ENCODE data around the gene ESR2.

DNA sequence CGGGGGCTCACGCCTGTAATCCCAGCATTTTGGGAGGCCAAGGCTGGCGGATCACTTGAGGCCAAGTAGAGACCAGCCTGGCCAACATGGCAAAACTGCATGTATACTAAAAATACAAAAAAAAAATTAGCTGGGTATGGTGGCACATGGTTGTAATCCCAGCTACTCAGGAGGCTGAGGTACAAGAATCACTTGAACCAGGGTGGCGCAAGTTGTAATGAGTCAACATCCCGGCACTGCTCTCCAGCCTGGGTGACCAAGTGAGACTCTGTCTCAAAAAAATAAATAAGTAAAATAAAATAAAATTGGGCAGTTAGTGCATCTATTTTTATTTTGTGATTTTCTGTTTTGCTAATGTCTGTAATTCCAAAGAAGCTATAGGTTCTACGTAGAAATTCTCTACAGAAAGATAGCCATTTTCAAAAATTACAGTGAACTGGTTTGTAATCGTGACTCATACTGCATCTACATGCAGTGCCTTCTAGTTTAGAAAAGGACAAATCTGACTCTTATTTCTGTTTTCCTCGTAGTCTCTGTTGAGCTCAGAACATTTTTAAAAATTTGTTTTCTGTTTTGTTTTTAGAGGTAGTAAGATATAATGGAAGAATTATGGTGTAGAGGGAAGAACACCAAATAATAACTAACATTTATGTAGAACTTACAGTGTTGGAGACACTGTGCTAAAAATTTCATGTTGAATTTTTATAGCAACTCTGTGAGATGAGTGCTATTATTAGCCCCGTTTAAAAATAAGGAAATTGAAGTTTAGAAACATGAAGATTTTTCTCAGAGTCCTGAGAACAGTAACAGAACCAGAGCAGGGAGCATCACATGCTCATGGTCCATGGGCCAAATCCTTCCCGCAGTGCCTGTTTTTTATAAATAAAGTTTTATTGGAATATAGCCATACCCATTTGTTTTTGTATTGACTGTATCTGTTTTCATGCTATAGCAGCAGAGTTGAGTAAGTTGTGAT is 240.2 kb downstream of the ESR2 start:
- TF ChIP-seq CTCF (IDR thresholded peaks at IDR 0.05; ENCODE audit: control extremely low read depth in 1 of 3, insufficient read depth in 1 of 3, low read depth in 1 of 3, low read length in 3 of 3), result no peak
- TF ChIP-seq TEAD4 (IDR thresholded peaks at IDR 0.05; ENCODE audit: low read depth, low read length), result no peak
- TF ChIP-seq RAD21 (IDR thresholded peaks at IDR 0.05 in 1 of 2, conservative IDR thresholded peaks at IDR 0.05 in 1 of 2; ENCODE audit: low read depth in 2 of 2, low read length in 2 of 2), result no peak
- no peak for TF ChIP-seq ZNF274 (IDR thresholded peaks at IDR 0.05; ENCODE audit: borderline replicate concordance, extremely low read depth, low read length)
- TF ChIP-seq SP2 (IDR thresholded peaks at IDR 0.05; ENCODE audit: low read length), result no peak
- TF ChIP-seq EP300 (IDR thresholded peaks at IDR 0.05; ENCODE audit: borderline replicate concordance in 1 of 2, low read depth in 2 of 2, low read length in 2 of 2), result no peak
- TF ChIP-seq TBP (IDR thresholded peaks at IDR 0.05; ENCODE audit: low read depth, low read length), result no peak
- TF ChIP-seq SRF (IDR thresholded peaks at IDR 0.05; ENCODE audit: low read depth, low read length), result no peak
- no peak for TF ChIP-seq ATF2 (IDR thresholded peaks at IDR 0.05; ENCODE audit: low read length)
- no peak for TF ChIP-seq TAF1 (IDR thresholded peaks at IDR 0.05; ENCODE audit: low read depth, low read length)
